T47D (cell line): Measurements from ENCODE around the gene RHEB.

Experiments
- DNase-seq, 2 experiments: peaks; one replicate each; pipeline versions ENCODE4 v3.0.0 to v3.0.0-alpha.2; 2011 to 2012; ENCODE audit warnings: low read depth in 1 of 2, low spot score in 1 of 2
- JUND ChIP-seq: IDR thresholded peaks from 2 replicates; pipeline ENCODE4 v1.6.1; 2012; ENCODE audit warnings: low read depth
- in situ Hi-C: cut with HindIII; loops from 2 replicates; pipeline ENCODE4 v1.10.0; 2016; ENCODE audit warnings: low sequenced_read_pairs, low pct_unique_long_range_greater_than_20kb

RHEB gene

DNA sequence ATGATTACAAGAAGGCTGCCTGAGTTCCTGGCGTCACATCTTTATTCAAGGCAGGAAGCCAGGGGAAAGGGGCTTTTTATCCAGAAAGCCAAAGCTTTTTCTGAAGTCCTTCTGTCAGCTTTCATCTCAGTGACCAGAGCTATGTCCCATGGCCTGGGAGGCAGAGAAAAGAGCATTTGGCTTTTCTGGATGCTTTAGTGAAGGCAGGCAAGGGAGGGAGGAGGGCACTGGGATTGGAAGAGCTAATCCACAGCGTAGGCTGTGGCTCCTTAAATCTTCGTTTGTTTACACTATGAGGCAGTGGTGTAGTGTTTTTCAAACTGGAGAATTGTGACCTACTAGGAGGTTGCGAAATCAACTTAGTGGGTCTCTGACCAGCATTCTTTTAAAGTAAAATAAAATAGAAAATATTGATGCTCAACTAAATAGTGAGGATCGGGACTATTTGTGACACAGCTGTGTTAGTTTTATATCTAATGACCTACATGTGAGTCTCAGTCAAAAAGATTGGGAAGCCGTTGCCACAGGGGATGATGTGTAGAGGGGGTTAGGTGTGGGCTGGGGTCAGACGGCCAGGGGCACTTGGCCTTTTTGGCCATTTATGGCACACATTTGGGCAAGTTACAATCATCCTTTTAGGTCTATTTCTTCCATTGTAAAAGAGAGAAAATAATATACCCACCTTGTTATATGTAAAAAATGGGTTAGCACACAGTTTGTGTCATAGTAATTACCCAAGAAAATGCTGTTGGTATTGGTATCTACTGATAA is 93.8 kb downstream of the RHEB start:
- no peak for TF ChIP-seq JUND
- no peak for DNase-seq
- in situ Hi-C loops, result no loop called here

DNA sequence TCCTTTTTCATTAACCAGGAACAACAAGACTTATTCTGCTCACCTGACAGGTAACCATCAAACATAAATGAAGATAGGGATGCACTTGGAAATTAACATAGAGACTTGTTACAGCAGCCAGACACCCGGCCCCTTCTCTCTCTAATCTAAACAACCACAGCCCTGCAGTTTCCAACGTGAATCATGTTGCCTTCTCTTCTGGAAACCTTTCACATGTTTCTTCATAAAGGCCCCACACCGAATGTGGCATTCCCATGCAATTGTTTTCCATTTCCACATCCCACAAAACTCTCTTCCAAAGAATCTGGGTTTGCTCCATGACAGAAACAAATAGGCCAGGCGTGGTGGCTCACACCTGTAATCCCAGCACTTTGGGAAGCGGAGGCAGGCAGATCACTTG is 94.9 kb downstream of the RHEB start:
- in situ Hi-C loops, result no loop called here
- TF ChIP-seq JUND, result no peak
- no peak for DNase-seq

DNA sequence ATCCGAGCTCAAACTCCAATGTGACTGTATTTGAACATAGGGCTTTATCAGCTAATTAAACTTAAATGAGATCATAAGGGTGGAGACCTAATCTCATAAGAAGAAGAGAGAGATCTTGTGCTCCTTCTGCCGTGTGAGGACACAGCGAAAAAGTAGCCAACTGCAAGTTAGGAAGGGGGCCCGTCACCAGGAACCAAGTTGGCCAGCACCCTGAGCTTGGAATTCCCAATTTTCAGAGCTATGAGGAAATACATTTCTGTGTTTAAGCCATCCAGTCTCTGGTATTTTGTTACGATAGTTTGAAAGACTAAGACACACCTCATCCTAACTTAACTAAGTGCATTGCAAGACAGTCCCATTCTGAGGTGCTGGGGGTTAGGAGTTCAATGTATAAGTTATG is 95.8 kb downstream of the RHEB start:
- DNase-seq, result no peak
- in situ Hi-C loops, result no loop called here
- no peak for TF ChIP-seq JUND

DNA sequence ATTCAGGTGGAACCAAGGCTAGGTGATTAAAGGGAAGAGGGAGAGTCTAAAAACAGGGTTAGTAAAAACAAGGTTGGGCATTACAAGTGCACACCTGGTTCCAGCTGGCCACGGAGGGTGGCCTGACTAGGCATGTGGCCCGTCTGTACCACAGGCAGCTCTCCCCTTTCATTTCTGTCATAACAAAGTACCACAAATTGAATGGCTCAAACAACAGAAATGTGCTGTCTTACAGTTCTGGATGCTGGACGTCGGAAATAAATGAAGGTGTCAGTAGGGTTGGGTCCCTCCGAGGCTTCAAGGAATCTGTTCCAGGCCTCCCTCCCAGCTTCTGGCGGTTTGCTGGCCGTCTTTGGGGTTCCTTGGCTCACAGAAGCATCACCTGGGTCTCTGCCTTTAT is 96.5 kb downstream of the RHEB start:
- DNase-seq, result no peak
- in situ Hi-C loops, result no loop called here
- no peak for TF ChIP-seq JUND

DNA sequence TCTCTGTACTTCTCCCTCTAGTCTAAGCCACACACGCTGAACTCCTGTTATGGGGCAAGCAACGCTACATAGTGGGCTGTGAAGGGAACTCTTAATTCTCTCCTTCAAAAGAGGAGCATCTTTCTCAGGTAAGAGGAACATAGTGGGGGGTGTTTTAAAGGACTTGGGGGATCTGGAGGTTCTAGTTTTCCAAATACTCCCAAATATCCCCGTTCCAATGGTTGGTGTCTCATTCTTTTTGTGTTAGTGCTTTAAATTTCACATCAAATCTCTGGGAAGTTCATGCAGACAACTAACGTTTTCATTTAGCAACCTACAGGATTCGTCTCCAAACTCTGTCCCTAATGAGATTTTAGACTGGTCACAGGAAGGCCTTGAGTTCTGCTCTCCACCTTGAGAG is 97.5 kb downstream of the RHEB start:
- DNase-seq, result no peak
- TF ChIP-seq JUND, result no peak
- in situ Hi-C loops, result no loop called here

DNA sequence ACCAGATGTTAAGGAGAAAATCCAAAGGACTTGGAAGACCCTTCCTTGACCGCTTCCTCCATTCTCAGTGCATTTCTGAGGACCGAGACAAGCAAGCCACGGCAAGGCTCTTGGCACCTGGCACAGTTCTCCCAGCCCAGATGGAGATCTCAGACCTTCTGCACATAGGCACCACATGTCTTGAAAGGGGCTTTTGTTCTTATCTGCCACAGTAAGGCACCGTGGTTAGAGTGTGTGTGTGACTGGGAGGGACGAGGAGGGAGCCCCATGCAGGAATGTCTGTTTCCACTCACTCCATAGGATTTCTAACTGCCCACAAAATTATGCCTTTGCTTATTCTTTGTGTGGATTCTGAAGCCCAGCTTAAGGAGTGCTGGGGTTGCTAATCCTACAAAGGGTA is 99.6 kb downstream of the RHEB start:
- no peak for DNase-seq
- TF ChIP-seq JUND, result no peak
- in situ Hi-C loops, result no loop called here

DNA sequence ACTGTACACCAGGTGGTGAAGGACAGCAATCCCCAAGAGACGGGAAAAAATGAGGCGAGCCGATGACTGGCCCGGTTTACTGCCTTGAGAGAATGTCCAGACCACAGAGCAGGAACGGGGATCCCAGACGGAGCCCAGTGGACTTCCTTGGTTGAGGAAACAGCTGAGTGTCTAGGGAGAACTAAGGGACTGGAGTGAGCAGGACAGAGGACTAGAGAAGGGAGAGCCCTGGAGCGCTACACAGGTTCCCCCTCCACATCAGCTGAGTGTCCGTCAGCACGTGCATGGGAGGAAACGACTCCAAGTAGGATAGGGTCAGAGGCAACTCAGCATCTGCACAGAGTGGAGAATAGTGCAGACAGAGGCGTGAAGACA is 102.8 kb downstream of the RHEB start:
- TF ChIP-seq JUND, result no peak
- in situ Hi-C loops, result no loop called here
- no peak for DNase-seq

DNA sequence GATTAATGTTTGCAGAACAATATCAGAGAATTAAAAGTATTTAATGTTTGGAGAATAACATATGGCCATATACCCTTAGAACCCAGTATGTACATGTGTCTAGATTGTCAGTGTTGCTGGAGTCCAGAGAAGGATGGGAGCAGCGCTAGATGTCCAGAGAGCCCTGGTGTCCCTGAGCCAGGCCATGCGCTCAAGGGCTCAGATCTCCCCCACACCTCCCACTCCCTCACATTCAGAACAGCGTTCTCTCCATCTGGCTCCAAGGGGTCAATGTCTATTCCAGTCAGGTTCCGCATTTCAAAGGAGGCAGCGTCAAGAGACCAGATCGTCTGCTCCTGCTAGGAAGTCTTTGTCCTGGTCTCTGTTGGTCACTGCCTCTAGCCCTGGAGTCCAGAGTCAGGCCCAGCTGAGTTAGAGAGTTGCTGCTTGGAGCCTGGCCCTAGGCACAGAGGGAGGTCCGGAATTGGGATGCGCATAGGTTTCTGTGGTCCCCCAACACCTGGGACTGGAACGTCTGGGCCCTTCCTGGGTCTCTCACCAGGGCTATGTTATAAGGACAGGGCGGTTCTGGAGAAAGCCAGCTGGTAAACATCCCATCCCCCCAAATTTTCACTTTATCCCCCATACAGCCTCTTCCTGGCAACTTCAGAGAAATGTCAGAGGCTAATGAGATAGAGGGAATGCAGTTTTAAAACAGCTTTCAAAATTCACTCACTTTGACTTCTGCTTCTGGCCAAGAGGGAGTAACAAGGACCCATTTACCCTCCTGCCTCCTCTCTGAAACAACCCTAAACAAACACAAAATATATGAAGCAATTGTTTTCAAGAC is 103.4 kb downstream of the RHEB start:
- in situ Hi-C loops, result no loop called here
- no peak for TF ChIP-seq JUND
- DNase-seq, result no peak
